ENCODE measurements around the gene IL22. TPM values are rescaled to one million over a fixed set of nuclear protein-coding genes. Genes with fewer than 3 reads are reported as not detected.

Gene IL22
- total RNA-seq, 1 experiment from 2014 or later = not detected

DNA sequence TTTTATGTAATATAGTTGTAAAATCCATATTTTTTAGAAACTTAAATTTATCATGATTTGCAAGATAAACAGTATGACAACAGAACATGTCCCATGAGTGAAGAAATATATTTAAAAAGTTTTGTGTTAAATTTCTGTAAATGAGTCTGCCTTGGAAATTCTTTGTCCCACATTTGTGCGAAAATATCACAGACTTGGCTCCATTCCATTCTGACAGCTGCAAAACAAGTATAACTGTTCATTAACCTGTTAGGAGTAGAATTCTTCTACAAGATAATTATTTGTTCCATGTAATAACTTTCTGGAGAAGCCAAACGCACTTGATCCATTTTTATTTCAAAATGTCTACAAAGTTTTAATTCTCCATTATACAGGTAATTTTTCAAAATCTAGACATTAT lies 40.8 kb upstream of the IL22 start:
- Mint-ChIP-seq H3K36me3 (no peaks in the 10 kb centered on the region), H3K27ac (no peak overlapping the region), H3K9me3 (no peaks in the 10 kb centered on the region), H3K4me3 (no peak overlapping the region), H3K4me1 (no peaks in the 10 kb centered on the region), H3K27me3 (ENCODE audit: low read depth) (no peaks in the 10 kb centered on the region)
- no peak for ATAC-seq
- no peak for DNase-seq (ENCODE audit: low spot score)
- ChIA-PET CTCF (no interaction called here), POLR2A (no interaction called here)
- TF ChIP-seq, protein P1, sequence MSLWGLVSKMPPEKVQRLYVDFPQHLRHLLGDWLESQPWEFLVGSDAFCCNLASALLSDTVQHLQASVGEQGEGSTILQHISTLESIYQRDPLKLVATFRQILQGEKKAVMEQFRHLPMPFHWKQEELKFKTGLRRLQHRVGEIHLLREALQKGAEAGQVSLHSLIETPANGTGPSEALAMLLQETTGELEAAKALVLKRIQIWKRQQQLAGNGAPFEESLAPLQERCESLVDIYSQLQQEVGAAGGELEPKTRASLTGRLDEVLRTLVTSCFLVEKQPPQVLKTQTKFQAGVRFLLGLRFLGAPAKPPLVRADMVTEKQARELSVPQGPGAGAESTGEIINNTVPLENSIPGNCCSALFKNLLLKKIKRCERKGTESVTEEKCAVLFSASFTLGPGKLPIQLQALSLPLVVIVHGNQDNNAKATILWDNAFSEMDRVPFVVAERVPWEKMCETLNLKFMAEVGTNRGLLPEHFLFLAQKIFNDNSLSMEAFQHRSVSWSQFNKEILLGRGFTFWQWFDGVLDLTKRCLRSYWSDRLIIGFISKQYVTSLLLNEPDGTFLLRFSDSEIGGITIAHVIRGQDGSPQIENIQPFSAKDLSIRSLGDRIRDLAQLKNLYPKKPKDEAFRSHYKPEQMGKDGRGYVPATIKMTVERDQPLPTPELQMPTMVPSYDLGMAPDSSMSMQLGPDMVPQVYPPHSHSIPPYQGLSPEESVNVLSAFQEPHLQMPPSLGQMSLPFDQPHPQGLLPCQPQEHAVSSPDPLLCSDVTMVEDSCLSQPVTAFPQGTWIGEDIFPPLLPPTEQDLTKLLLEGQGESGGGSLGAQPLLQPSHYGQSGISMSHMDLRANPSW (CRISPR knock-in tag; conservative IDR thresholded peaks at IDR 0.05; ENCODE audit: low read depth) = no peak
- TF ChIP-seq ELF4 (CRISPR knock-in tag; IDR thresholded peaks at IDR 0.05; ENCODE audit: low read depth) = no peak
- TF ChIP-seq, protein P2, sequence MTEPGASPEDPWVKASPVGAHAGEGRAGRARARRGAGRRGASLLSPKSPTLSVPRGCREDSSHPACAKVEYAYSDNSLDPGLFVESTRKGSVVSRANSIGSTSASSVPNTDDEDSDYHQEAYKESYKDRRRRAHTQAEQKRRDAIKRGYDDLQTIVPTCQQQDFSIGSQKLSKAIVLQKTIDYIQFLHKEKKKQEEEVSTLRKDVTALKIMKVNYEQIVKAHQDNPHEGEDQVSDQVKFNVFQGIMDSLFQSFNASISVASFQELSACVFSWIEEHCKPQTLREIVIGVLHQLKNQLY (CRISPR knock-in tag; IDR thresholded peaks at IDR 0.05) = no peak
- no peak for TF ChIP-seq RORB (CRISPR knock-in tag; IDR thresholded peaks at IDR 0.05)
- TF ChIP-seq, protein P3, sequence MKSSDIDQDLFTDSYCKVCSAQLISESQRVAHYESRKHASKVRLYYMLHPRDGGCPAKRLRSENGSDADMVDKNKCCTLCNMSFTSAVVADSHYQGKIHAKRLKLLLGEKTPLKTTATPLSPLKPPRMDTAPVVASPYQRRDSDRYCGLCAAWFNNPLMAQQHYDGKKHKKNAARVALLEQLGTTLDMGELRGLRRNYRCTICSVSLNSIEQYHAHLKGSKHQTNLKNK (CRISPR knock-in tag; IDR thresholded peaks at IDR 0.05) = no peak

DNA sequence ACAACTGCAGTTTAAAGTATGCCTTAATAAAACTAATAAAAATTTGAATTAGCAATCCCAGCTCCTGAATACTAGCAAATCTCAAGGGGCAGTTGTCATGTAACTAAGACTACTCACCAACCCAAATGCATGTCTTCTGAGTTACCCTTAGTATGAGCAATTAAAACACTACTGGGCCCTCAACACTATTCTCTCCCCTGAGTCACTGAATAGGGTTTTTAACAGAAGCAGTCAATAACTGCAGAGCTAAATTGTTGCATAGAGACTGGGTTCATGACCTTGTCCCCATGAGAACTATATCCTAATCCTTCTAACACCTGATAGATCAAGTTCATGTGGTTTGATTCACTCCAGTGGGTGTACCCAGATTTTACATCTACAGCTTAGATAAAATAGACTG lies 39.9 kb upstream of the IL22 start:
- ATAC-seq (no peak), DNase-seq (ENCODE audit: low spot score) (no peak)
- Mint-ChIP-seq H3K4me3 (no peak overlapping the region), H3K9me3 (no peaks in the 10 kb centered on the region), H3K4me1 (no peaks in the 10 kb centered on the region), H3K27me3 (ENCODE audit: low read depth) (no peaks in the 10 kb centered on the region), H3K36me3 (no peaks in the 10 kb centered on the region), H3K27ac (no peak overlapping the region)
- TF ChIP-seq, protein P4, sequence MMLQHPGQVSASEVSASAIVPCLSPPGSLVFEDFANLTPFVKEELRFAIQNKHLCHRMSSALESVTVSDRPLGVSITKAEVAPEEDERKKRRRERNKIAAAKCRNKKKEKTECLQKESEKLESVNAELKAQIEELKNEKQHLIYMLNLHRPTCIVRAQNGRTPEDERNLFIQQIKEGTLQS (CRISPR knock-in tag; conservative IDR thresholded peaks at IDR 0.05) = no peak
- TF ChIP-seq ZNF232 (CRISPR knock-in tag; IDR thresholded peaks at IDR 0.05) = no peak
- TF ChIP-seq, protein P5, sequence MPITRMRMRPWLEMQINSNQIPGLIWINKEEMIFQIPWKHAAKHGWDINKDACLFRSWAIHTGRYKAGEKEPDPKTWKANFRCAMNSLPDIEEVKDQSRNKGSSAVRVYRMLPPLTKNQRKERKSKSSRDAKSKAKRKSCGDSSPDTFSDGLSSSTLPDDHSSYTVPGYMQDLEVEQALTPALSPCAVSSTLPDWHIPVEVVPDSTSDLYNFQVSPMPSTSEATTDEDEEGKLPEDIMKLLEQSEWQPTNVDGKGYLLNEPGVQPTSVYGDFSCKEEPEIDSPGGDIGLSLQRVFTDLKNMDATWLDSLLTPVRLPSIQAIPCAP (CRISPR knock-in tag; IDR thresholded peaks at IDR 0.05) = no peak
- no peak for TF ChIP-seq JUN (CRISPR knock-in tag; IDR thresholded peaks at IDR 0.05)
- no peak for TF ChIP-seq GRHL2 (CRISPR knock-in tag; IDR thresholded peaks at IDR 0.05; ENCODE audit: insufficient replicate concordance, severe bottlenecking)
- TF ChIP-seq, protein P6, sequence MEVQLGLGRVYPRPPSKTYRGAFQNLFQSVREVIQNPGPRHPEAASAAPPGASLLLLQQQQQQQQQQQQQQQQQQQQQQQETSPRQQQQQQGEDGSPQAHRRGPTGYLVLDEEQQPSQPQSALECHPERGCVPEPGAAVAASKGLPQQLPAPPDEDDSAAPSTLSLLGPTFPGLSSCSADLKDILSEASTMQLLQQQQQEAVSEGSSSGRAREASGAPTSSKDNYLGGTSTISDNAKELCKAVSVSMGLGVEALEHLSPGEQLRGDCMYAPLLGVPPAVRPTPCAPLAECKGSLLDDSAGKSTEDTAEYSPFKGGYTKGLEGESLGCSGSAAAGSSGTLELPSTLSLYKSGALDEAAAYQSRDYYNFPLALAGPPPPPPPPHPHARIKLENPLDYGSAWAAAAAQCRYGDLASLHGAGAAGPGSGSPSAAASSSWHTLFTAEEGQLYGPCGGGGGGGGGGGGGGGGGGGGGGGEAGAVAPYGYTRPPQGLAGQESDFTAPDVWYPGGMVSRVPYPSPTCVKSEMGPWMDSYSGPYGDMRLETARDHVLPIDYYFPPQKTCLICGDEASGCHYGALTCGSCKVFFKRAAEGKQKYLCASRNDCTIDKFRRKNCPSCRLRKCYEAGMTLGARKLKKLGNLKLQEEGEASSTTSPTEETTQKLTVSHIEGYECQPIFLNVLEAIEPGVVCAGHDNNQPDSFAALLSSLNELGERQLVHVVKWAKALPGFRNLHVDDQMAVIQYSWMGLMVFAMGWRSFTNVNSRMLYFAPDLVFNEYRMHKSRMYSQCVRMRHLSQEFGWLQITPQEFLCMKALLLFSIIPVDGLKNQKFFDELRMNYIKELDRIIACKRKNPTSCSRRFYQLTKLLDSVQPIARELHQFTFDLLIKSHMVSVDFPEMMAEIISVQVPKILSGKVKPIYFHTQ (CRISPR knock-in tag; IDR thresholded peaks at IDR 0.05) = no peak
- no peak for TF ChIP-seq TEAD4 (CRISPR knock-in tag; IDR thresholded peaks at IDR 0.05)
- ChIA-PET POLR2A (no interaction called here), CTCF (interaction anchor here (1.0 to 1.1 kb wide), 2 partner anchors 24 to 135 kb away, joined by 3 read pairs; no protein-coding TSS in a partner anchor)

DNA sequence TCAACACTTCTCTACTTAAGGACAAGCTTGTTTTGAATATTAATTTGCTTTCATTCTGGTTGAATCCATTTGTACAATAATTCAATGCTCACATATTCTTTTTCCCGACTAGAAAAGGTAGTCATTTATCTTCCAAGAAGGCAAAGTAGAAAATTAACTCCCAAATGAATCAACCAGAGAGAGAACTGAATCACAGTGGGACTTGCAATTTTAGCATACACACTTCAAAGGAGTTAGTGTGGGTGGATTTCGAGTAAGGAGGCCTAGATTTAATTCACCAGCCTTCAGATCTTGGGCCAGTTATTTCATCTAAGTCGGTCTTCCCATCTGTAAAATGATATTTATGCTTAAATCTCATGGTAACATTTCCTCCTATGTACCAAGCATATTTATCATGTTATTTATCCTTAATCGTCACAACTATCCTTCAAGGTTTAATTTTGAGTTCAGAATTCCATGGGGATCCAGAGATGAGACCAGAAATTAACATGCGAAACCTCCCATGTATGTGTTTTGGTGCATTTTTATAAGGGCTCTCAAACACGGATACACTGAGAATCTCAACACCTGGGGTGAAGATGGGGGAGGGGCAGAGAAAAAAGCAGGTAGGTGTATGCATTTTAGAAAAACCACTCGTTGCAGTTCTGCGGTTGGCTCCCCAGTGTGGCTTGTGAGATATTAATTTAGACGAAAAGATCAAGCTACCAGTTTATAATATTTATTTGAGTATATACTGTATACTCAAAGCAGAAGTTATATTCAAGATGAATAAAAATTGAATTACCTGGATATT lies 38.9 kb upstream of the IL22 start:
- ATAC-seq (no peak), DNase-seq (ENCODE audit: low spot score) (no peak)
- Mint-ChIP-seq H3K27ac (no peak overlapping the region), H3K27me3 (ENCODE audit: low read depth) (no peaks in the 10 kb centered on the region), H3K36me3 (no peaks in the 10 kb centered on the region), H3K9me3 (no peaks in the 10 kb centered on the region), H3K4me3 (no peak overlapping the region), H3K4me1 (no peaks in the 10 kb centered on the region)
- CTCF ChIA-PET = interaction anchor here (1.0 to 1.1 kb wide), 2 partner anchors 25 to 134 kb away, joined by 3 read pairs; no protein-coding TSS in a partner anchor
- POLR2A ChIA-PET = interaction anchor here (1.2 kb wide), 1 partner anchor 21 kb away, joined by 3 read pairs; no protein-coding TSS in a partner anchor
- TF ChIP-seq ZNF416 (CRISPR knock-in tag; IDR thresholded peaks at IDR 0.05) (no peak), TCF7 (CRISPR knock-in tag; IDR thresholded peaks at IDR 0.05; ENCODE audit: low read depth) (no peak)
- TF ChIP-seq, protein P7, sequence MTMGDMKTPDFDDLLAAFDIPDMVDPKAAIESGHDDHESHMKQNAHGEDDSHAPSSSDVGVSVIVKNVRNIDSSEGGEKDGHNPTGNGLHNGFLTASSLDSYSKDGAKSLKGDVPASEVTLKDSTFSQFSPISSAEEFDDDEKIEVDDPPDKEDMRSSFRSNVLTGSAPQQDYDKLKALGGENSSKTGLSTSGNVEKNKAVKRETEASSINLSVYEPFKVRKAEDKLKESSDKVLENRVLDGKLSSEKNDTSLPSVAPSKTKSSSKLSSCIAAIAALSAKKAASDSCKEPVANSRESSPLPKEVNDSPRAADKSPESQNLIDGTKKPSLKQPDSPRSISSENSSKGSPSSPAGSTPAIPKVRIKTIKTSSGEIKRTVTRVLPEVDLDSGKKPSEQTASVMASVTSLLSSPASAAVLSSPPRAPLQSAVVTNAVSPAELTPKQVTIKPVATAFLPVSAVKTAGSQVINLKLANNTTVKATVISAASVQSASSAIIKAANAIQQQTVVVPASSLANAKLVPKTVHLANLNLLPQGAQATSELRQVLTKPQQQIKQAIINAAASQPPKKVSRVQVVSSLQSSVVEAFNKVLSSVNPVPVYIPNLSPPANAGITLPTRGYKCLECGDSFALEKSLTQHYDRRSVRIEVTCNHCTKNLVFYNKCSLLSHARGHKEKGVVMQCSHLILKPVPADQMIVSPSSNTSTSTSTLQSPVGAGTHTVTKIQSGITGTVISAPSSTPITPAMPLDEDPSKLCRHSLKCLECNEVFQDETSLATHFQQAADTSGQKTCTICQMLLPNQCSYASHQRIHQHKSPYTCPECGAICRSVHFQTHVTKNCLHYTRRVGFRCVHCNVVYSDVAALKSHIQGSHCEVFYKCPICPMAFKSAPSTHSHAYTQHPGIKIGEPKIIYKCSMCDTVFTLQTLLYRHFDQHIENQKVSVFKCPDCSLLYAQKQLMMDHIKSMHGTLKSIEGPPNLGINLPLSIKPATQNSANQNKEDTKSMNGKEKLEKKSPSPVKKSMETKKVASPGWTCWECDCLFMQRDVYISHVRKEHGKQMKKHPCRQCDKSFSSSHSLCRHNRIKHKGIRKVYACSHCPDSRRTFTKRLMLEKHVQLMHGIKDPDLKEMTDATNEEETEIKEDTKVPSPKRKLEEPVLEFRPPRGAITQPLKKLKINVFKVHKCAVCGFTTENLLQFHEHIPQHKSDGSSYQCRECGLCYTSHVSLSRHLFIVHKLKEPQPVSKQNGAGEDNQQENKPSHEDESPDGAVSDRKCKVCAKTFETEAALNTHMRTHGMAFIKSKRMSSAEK (CRISPR knock-in tag; IDR thresholded peaks at IDR 0.05; ENCODE audit: borderline replicate concordance) = no peak
- TF ChIP-seq, protein P2 (CRISPR knock-in tag; IDR thresholded peaks at IDR 0.05) = no peak
